AG08395 (cell line): ENCODE measurements around the gene DLK2.

Experiments used
- DNase-seq: peaks from one replicate; pipeline ENCODE4 v3.0.0; 2012; ENCODE audit warnings: mixed read lengths, low spot score

DLK2 gene

GRCh38 chr6:43452896-43453295, 2.5 kb downstream of the DLK2 start:
- DNase-seq, result no peak

DNA sequence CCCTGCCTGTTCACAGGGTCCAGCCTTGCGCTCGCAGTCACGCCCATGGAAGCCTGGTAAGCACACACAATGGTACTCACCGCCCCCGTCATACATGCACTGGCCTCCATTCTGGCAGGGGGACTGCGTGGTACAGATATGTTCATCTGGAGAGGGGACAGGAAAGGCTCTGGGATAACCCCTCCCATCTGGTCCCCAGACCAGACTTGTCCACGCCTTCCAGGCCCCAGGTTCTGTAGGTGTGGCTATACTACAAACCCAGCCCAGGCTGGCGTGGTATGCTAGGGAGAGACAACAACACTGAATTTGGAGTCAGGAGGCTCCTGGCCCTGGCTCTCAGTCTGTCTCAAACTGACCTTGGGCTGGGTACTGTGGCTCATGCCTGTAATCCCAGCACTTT, 3.4 kb downstream of the DLK2 start:
- DNase-seq, result no peak

GRCh38 chr6:43451348-43451747, 4.0 kb downstream of the DLK2 start:
- no peak for DNase-seq

GRCh38 chr6:43450699-43451131, 4.6 kb downstream of the DLK2 start:
- no peak for DNase-seq

DNA sequence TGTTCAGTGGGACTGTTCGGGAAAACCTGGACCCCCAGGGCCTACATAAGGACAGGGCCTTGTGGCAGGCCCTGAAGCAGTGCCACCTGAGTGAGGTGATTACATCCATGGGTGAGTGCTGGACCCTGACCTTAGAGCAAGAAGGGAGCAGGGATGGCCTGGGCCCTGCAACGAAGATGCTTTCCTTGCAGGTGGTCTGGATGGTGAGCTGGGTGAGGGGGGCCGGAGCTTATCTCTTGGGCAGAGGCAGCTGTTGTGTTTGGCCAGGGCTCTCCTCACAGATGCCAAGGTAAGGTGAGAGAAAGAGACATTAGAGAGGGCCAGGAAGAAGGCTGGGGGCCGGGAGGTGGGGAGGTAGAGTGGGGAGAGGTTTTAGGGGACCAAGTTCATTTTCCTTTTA, 6.4 kb downstream of the DLK2 start:
- DNase-seq, result no peak

DNA sequence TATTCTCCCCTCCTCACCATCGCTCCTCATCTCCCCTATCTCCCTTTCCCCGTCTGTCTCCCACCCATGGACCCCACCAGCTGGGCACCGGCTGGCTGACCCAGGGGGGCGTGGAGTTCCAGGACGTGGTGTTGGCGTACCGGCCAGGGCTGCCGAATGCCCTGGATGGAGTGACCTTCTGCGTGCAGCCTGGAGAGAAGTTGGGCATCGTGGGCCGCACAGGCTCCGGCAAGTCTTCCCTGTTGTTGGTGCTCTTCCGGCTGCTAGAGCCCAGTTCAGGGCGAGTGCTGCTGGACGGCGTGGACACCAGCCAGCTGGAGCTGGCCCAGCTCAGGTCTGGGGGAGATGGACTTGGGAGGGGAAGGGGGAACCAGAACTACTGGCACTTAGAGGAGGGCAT, 7.7 kb downstream of the DLK2 start:
- no peak for DNase-seq

- DNase-seq, result no peak
These were observed 9.8 kb downstream of the DLK2 start for GRCh38 chr6:43445576-43445975.

- DNase-seq, result no peak
These were observed 10.8 kb downstream of the DLK2 start for GRCh38 chr6:43444582-43444981.

DNA sequence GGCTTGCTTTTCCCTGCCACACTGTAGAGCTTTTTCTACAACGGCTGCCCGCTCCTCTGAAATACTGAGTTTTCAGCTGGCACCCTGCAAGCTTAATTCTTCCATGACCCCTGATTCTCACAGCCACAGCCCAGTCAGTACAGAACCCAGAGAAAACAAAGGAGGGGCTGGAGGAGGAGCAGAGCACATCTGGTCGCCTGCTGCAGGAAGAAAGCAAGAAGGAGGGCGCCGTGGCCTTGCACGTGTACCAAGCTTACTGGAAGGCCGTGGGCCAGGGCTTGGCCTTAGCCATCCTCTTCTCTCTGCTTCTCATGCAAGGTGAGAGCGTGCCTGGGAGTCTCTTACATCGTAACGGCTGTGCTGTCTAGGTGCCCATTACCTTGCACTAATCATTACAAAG, 11.3 kb downstream of the DLK2 start:
- DNase-seq, result peak; percentile 27

- no peak for DNase-seq
These were observed 12.4 kb downstream of the DLK2 start for GRCh38 chr6:43442935-43443334.

- no peak for DNase-seq
These were observed 17.6 kb downstream of the DLK2 start for GRCh38 chr6:43437700-43438099.

DNA sequence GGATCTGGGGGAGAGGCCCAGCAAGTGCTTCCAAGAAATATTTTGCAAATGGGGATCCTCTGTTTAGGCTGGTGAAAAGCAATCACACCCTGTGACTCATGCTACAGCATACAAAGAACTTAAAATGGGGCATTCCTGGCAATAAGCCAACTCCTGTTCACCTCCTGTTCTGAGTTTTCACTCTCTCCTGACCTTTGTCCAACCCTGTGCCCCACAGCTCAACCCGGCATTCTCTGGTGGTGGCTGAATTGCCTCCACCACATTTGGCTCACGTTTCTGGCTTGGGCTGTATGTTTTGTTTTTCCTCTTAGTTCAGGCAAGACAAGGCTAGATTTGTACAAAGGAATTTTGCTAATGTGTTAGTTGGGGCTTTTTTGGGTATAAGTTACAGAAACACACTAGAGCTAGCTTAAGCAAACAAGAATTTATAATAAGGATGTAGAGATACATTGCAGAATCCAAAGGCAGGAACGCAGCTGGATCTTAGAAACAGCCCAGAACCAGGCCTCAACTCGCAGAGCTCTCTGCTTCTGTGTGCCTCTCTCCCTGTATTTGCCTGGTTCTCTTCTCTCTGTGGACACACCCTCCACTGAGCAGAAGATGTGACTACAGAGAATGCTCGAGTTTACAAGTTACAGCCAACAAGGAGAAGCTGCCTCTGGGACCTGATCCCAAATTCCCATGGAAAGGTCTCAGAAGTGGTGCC, 18.6 kb downstream of the DLK2 start:
- peak; percentile 85 for DNase-seq

GRCh38 chr6:43435682-43436437, 19.5 kb downstream of the DLK2 start:
- DNase-seq, result peak; percentile 17

- DNase-seq, result no peak
These were observed 20.4 kb downstream of the DLK2 start for GRCh38 chr6:43434943-43435342.

DNA sequence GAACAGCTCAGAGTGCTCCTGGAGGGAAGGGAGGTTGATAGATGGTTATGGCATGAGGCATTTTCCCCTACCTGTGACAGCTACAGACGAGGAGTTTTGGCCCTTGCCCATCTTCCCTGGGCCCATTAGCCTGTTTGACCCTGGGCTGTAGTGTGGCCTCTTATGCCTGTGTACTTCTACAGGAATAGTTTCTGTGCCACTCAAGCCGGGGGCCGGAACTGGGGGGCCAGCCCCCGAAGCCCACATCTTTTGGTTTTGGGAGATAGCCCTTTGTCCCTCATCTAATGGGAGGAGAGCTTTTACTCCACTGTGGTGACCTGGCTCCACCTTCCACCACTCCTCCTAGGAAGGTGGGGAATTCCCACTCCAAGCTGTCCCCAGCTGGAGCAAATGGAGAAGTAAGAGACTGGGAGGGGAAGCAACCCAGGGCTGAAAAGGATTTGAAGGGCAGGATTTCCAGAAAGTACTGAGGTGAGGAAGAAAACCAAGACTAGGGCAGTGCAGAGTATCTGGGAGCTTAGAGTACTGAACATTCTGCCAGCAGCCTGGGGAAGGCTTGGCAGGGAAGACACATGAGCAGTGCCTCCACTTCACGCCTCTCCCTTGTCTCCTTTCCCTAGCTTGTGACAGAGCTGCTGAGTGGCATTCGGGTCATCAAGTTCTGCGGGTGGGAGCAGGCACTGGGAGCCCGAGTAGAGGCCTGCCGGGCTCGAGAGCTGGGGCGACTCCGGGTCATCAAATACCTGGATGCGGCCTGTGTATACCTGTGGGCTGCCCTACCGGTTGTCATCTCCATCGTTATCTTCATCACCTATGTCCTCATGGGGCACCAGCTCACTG, 21.1 kb downstream of the DLK2 start:
- DNase-seq, result no peak

DNA sequence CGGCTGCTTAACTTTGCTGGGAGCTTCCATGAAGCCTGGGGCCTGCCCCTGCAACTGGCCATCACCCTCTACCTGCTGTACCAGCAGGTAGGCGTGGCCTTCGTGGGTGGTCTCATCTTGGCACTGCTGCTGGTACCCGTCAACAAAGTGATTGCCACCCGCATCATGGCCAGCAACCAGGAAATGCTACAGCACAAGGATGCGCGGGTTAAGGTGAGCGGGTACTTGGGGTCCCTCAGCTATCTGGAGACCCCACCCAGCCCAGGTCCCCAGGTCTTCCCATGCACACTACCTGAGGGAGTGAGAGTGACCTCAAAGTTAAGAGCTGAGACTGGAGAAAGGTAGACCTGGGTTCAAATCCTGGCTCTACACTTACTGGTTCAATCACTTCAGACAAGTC, 22.2 kb downstream of the DLK2 start:
- DNase-seq, result no peak

GRCh38 chr6:43432009-43432945, 23.1 kb downstream of the DLK2 start:
- no peak for DNase-seq

DNA sequence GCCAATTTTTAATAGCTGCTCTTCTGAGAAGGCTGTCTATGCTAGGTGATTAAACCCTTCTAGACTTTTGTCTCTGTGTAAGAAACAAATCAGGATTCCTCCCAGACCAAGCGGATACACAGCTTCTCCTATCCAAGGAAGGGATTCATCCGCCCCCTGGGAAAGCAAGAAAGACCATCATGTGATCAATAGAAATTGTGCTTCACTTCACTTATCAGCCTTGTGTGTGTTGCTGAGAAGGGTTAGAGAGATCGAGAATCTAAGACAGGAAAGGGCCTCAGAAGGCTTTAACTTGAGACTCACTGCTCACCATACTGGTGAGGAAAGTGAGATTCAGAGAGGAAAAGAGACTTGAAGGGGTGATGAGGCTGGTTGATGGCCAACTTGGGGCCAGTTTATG, 26.5 kb downstream of the DLK2 start:
- no peak for DNase-seq

- DNase-seq, result no peak
These were observed 27.2 kb downstream of the DLK2 start for GRCh38 chr6:43428112-43428570.

DNA sequence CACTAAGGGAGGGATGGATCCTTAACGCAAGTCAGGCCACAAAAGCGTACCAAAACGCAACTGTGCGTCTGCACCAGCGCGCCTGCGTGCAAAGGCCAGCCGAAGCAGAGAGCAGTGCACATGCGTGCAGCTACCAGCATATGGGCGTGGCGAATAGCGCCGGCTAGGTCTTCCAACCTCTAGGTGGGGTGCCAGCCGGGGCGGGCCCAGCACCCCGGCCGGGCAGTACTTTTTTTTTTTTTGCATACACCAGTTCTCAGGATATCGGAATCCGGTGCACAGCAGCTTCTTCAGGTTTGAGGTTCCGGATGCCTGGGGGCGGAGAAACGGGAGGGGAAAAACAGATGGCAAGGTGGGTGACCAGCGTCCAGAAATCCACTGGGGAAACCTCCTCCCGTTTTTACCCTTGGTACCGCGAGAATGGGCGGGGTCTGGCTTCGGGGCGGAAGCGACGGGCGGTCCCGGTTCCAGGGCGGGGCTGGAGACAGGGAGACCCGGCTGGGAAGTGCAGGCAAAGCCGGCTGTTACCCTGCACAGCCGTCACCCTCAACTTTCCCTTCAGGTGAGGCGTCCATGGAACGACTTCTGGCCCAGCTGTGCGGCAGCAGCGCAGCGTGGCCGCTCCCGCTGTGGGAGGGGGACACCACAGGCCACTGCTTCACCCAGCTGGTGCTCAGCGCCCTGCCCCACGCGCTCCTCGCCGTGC, 27.8 kb downstream of the DLK2 start, which contains the start of gene ABCC10:
Gene ABCC10, plus strand, starts transcription at position 136 of the 706 bp plus-strand sequence. Its CDS starts 438 bp downstream, at position 574.
- DNase-seq, result peak; percentile 98

DNA sequence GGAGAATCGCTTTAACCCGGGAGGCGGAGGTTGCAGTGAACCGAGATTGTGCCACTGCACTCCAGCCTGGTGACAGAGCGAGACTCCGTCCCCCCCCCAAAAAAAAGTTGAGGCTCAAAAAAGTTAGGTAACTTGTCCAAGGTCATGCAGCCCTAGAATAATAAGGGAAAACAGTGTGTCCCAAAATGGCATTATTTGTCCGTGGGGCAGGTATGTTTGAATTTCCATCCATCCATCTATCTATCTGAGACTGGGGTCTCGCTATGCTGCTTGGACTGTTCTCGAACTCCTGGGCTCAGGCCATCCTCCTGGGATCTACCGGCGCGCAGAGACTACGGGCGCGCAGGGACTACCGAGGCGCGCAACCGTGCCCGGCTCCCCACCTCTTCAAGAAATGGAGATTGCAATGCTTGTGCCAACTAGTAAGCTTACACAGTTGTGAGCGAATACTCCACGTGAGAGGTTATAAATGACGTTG, 28.4 kb downstream of the DLK2 start:
- DNase-seq, result no peak
